NCI-H1694 (cell line): Measurements from ENCODE around the gene ZNF423.
"Not testable (repeated sequence)": the region's sequence is repeated elsewhere in the genome, so short reads cannot be mapped to it uniquely, and the experiment has no call there.

Experiments
- DNase-seq: peaks from one replicate; lab custom pipeline; 2025; lab: John Stamatoyannopoulos, UW

Gene ZNF423

GRCh38 chr16:49583911-49584310 is 272.0 kb downstream of the ZNF423 start:
- no peak for DNase-seq

DNA sequence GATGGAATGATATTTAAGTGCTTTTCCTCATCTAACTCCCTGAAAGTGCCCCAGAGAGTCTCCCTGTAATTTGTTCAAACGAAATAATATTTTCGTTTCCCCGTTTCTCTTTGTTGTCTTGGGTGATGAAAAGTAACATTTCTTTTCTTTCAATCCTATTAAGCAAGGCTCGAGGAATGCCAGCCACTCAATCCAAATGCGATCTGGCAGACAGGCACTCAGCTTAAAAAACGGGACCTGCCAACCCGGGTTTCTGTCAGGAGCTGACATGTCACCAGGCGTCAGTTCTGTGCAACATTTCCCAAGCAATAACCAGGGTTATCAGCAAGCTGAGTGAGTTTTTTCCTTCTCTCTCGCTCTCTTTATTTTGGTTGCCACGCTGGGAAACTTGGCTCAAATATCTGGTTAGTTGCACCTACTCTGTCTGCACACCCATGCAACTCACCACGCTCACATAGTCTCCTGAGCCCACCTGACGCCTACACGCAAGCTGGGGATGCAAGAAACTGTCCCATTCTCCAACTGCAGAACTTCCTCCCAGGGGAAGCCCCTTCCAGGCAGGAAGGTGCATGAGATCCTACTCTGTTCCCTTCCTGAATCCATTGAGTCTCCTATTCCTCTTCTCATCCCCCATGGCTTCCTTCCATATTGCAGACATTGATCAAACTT is 274.1 kb downstream of the ZNF423 start:
- no peak for DNase-seq

DNA sequence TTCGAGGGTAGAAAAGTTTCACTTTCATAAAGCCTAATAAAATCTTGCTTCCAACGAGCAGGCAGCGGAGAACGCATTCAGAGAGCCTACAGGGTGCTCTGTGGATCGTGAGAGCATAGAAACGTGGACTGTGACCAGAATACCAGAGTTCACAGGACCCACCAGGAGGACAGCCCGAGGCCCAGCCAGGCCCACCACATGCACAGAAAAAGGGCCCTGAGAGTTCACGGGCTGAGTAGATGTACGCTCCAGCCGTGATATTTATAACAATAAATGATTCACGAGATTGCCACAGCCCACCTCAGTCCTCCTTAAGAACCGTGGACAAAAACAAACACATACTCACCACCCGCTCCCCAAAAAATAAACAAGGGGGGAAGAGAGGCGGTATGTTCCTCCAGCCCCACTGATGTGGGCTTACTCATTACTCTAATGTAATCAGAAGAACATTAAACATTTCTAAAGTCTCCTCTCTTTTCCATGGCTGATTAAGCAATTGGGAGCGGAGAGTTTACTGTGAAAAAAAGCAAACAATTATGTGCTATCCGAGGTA is 275.1 kb downstream of the ZNF423 start:
- no peak for DNase-seq

GRCh38 chr16:49578435-49579024 is 277.4 kb downstream of the ZNF423 start:
- DNase-seq = no peak

DNA sequence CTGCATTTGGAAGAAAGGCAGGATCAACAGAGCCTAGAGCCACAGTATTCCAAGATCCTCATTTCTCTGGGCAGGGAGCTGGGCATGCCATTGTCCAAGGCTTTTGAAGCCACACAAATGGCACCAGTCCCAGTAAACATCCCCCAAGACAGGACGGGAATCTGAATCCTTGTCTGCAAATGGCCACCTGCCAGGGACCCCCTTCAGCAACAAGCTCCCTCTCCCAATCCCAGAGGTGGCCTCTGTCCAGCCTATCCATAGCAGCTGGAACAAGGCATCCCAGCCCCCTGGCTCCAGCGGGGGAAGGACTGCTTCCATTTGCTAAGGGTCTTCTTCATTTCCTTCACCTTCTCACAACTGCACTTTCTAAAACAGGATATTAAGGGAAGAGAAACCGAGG is 277.9 kb downstream of the ZNF423 start:
- DNase-seq = no peak

DNA sequence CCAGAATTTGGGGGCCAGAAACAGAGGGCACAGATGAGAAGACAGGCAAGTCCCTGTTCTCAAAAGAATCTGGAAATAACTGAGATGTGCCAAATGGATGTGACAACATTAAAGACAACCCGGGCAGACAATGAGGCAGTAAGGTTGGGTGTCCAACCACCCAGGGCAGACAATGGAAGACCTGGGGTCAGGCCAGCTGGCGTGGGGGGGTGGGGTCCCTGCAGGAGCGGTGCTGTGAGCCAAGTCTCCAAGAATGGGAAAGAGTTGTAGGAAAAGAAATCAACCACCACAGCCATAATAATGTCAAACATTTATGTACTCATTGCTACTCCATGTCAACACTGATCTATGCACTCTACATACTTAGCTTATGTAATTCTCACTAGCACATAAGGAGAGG is 279.0 kb downstream of the ZNF423 start:
- no peak for DNase-seq

GRCh38 chr16:49576173-49576494 is 279.8 kb downstream of the ZNF423 start:
- no peak for DNase-seq

DNA sequence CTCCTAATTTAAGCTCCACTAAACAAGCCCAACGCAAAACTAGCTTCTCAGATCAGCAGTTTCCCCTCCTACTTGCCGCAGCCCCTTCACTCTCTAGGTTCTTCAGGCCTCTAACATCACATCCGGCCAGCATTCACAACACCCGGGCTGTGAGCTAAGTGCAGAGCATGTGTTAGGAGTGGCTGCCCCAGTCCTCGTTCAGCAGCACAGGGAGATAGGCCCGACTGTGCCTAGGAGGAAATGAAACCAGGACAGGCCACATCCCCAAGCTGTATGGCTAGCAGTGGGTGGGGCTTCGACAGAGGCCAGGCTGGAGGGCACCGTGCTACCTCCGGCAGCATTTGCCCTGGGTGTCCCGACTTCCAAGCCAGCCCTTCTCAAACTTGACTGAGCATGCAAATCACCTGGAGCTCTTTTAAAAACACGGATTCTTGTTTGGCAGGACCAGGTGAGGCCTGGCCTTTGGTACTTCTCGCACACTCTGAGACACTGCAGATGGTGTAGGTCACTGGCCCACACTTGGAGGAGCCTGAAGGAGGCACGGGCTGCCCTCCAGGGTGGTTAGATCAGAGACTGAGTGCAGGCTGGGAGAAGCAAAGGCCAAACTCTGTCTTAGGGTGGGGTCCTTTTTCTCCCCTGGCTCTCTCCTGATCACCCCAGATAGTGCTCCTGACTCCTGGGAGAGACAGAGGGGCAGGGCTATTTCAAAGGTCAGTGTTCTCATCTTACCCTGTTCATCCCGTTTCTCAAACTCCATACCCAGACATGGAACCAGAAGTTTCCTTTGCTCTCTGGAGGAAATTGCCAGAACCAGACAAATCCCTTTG is 280.4 kb downstream of the ZNF423 start:
- DNase-seq = no peak

- no peak for DNase-seq
These were observed 281.1 kb downstream of the ZNF423 start for GRCh38 chr16:49574826-49575225.

DNA sequence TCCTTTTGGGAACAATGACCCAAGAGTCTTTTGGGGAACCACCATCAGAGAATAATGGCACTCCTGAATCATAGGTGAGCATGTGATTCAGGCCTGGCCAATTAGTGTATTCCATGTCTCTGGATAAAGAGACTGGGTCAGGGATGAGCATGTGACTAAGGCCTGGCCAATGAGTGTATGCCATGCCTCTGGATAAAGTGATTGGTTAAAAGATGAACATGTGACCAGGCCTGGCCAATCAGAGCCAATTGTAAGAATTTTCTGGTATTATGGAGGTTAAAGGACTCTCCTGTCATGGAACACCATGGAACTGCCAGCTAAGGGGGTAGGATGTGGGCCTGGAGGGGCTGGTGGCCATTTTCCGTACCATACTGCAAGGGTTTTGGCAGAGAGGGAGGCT is 288.0 kb downstream of the ZNF423 start:
- DNase-seq = no peak

DNA sequence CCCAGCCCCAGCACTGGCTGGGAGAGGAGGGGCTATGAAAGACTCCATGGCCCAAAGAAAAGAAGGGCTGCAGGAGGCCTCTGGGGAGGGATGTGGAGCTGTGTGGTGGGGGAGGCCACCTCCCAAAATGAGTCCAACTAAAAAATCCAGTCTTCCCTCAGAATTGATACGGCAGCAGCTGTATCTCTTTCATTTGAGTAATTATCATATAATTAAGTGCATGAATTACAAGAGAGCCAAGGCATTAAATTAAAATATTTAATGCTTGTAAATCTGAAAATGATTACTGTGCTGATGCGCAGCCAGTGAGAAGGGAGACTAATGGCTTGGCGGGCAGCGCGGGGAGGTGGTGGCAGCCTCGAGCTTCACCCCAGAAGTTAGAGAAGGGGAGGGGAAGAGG is 289.5 kb downstream of the ZNF423 start:
- no peak for DNase-seq

DNA sequence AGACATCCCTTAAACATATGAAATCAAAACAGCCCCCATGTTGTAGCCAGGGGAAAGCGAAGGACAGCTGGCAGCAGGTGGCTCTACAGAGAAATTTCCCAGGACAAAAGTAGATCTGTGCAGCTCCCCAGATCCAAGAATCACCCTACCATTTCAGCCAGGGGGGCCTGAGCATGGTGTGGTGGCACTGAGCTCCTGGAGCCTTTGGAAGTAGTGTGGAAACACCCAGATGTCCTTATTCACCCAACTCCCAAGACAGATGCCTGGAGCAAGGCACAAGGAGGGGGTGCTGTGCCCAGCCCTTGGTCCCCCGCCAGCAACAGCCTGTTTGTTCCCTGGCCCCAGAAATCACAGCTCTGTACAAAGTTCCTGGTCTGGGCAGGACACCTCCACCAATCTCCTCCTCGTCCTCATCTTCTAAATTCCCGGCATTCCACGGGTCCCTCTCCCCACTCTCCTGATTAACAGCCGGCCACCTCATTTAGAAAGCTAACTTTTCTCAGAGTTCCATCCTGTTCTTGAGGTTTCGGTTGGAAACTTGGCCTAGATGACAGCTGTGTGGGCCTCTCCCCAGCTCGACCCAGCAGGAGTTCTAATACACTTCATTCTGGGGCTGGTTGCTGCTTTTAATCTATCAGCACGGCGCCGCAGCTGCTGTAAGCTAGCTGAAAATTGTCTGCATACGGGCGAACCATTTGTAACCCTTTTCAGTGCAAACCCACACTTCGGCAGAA is 291.2 kb downstream of the ZNF423 start:
- DNase-seq = no peak

DNA sequence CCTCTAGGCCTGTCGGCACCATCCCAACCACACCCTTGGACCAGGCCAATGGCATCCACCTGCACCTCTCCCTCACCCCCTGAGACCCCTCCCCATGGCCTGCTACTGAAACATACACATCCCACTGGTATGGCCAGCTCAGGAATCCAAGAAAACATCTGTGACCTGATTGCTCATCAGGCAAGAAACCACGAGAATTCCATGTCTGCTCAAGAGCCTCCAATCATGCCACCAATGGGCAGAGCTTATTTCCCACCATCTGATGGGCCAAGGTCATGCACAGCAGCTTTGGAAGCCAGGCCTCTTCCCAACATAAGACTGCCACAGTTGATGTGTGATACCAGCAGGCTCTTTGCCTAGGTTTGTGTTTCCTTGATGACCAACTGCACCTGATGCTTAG is 292.2 kb downstream of the ZNF423 start:
- DNase-seq = no peak

- not testable (repeated sequence) for DNase-seq
These were observed 293.0 kb downstream of the ZNF423 start for GRCh38 chr16:49562894-49563293.

- DNase-seq = no peak
These were observed 293.7 kb downstream of the ZNF423 start for GRCh38 chr16:49562228-49562627.

- peak; percentile 55 for DNase-seq
These were observed 295.7 kb downstream of the ZNF423 start for GRCh38 chr16:49560004-49560830.

GRCh38 chr16:49559242-49559641 is 296.7 kb downstream of the ZNF423 start:
- DNase-seq = peak; percentile 49

DNA sequence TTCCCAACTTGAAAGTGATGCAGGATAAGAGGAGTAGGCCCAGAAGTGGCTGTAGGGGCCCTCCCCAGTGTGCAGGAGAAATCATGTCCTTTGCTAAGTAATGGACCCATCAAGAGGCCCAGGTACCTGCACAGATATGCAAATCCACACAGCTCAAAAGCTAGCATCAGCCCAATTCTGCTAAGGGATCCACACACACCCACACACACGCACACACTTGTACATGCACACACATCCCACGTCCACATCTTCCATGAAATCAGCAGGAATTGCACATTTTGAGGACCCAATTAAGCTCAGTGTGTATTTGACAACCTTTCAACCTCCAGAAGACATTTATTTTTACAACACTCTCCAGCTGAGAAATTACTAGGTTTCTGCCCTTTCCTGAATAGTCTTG is 297.5 kb downstream of the ZNF423 start:
- no peak for DNase-seq

GRCh38 chr16:49556606-49557446 is 299.1 kb downstream of the ZNF423 start:
- peak; percentile 13 for DNase-seq

DNA sequence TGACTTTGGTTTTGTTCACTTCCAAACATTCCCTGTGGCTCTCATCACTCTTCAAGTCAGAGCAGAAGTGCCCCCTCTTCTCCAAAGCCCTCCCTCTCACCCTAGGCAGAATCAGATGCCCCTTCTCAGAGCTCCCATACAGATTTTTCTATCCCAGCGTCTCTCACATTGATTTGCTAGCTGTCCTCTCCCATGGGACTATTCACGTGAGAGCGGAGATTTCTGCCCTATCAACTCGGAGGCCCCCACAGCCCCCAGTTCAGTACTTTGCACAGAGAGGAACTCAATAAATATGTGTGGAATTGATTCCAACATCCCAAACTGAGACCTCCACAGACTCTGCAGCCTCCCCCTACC is 299.7 kb downstream of the ZNF423 start:
- DNase-seq = no peak

GRCh38 chr16:49554681-49555080 is 301.2 kb downstream of the ZNF423 start:
- no peak for DNase-seq
